HCT116 (cell line): ENCODE results near the gene LIPM. TPM values are rescaled to one million over a fixed set of nuclear protein-coding genes. Genes with fewer than 3 reads are reported as not detected.

ENCODE experiments used
- ATAC-seq: fragments of 200-7000 bp; cut with Tn5 transposase; 2 replicates; pipeline ENCODE4 v1.9.1; 2020; ENCODE audit warnings: mild to moderate bottlenecking, moderate library complexity
- BruUV-seq: library from RNA; stranded (reverse); fragments of 400-500 nt; replicated peaks from 2 replicates; lab custom pipeline; 2021; lab: Mats Ljungman, UMichigan
- CTCF ChIA-PET: fragments of 300-600 bp; sonication (Branson Sonifier 250); formaldehyde crosslinking; loops from one replicate; lab custom pipeline; 2021; ENCODE audit warnings: antibody characterized with exemption; lab: Charles Lee
- POLR2A ChIA-PET: fragments of 300-600, 350-600 bp; sonication (Branson Sonifier 250); formaldehyde crosslinking; loops from one replicate; lab custom pipeline; 2021; ENCODE audit warnings: antibody characterized with exemption; lab: Charles Lee
- RAD21 ChIA-PET, 2 experiments: fragments of 300-600 bp; sonication (Branson Sonifier 250); formaldehyde crosslinking; loops; one replicate each; lab custom pipeline; 2023; ENCODE audit warnings: low total read pairs in 2 of 2; ENCODE audit not compliant: uncharacterized antibody in 2 of 2, unreplicated experiment in 2 of 2, low non-redundant PET in 1 of 2; lab: Charles Lee
- DNase-seq: peaks from one replicate; pipeline ENCODE4 v3.0.0-alpha.2; 2010; ENCODE audit warnings: low read depth, low spot score
- H2AFZ ChIP-seq: fragments of 200-600 bp; shearing (Covaris generic), sonication (generic); 2 replicates; pipeline ENCODE4 v1.6.1; 2017; ENCODE audit warnings: low read depth, mixed run types, mixed read lengths, antibody characterized with exemption, low read length; ENCODE audit not compliant: poor library complexity, severe bottlenecking
- H3K27ac ChIP-seq: 2 replicates; pipeline ENCODE4 v1.5.1; 2012; ENCODE audit warnings: low read depth, low read length
- H3K27me3 ChIP-seq: fragments of 200-600 bp; sonication (generic); 2 replicates; pipeline ENCODE4 v1.6.1; 2016; ENCODE audit warnings: mixed run types, low read length, mixed read lengths; ENCODE audit not compliant: insufficient read depth
- H3K36me3 ChIP-seq, 2 experiments: fragments of 200-500 bp in 1 of 2; fragments of 200-600 bp in 1 of 2; sonication (Bioruptor generic) in 1 of 2; sonication (generic) in 1 of 2; 2 replicates each; pipeline versions ENCODE4 v1.5.1 to v1.6.1; 2014 to 2016; ENCODE audit warnings: low read length in 2 of 2, inconsistent platforms in 1 of 2, mixed read lengths in 1 of 2, mixed run types in 1 of 2; ENCODE audit not compliant: insufficient read depth in 2 of 2, control insufficient read depth in 1 of 2
- H3K4me1 ChIP-seq, 2 experiments: fragments of 200-600 bp in 1 of 2; sonication (generic) in 1 of 2; 2 replicates each; pipeline versions ENCODE4 v1.5.1 to v1.6.1; 2012 to 2017; ENCODE audit warnings: low read length in 2 of 2, inconsistent platforms in 1 of 2, mild to moderate bottlenecking in 1 of 2, mixed read lengths in 1 of 2, mixed run types in 1 of 2, moderate library complexity in 1 of 2; ENCODE audit not compliant: insufficient read depth in 2 of 2, control insufficient read depth in 1 of 2
- H3K4me2 ChIP-seq: fragments of 200-600 bp; sonication (generic); 2 replicates; pipeline ENCODE4 v1.6.1; 2017; ENCODE audit warnings: mixed run types, low read length, mixed read lengths
- H3K4me3 ChIP-seq, 2 experiments: fragments of 200-600 bp in 1 of 2; sonication (generic) in 1 of 2; replicated peaks in 1 of 2; 2 replicates each; pipeline ENCODE4 v1.5.1; 2011 to 2016; ENCODE audit warnings: low read length in 2 of 2, control low read depth in 1 of 2, low read depth in 1 of 2, mild to moderate bottlenecking in 1 of 2, mixed read lengths in 1 of 2, mixed run types in 1 of 2
- H3K79me2 ChIP-seq: fragments of 200-600 bp; sonication (generic); 2 replicates; pipeline ENCODE4 v1.6.1; 2017; ENCODE audit warnings: mild to moderate bottlenecking, mixed run types, low read length, moderate library complexity, mixed read lengths; ENCODE audit not compliant: insufficient read depth
- H3K9ac ChIP-seq: fragments of 200-600 bp; sonication (generic); 2 replicates; pipeline ENCODE4 v1.6.1; 2016; ENCODE audit warnings: low read length, mixed read lengths
- H3K9me2 ChIP-seq: fragments of 200-600 bp; sonication (generic), shearing (Covaris generic); 2 replicates; pipeline ENCODE4 v1.6.1; 2017; ENCODE audit warnings: mixed run types, mild to moderate bottlenecking, moderate library complexity; ENCODE audit not compliant: insufficient read depth
- H3K9me3 ChIP-seq, 2 experiments: fragments of 200-500 bp in 1 of 2; fragments of 200-600 bp in 1 of 2; sonication (Bioruptor generic) in 1 of 2; sonication (generic) in 1 of 2; 2 replicates each; pipeline ENCODE4 v1.6.1; 2014 to 2017; ENCODE audit warnings: low read length in 2 of 2, mixed read lengths in 2 of 2, inconsistent platforms in 1 of 2, low read depth in 1 of 2, mild to moderate bottlenecking in 1 of 2, mixed run types in 1 of 2, moderate library complexity in 1 of 2; ENCODE audit not compliant: control insufficient read depth in 1 of 2, insufficient read depth in 1 of 2
- H4K20me1 ChIP-seq: fragments of 200-600 bp; sonication (generic), shearing (Covaris generic); 2 replicates; pipeline ENCODE4 v1.6.1; 2017; ENCODE audit warnings: mixed run types, mild to moderate bottlenecking, moderate library complexity; ENCODE audit not compliant: insufficient read depth
- ATF3 ChIP-seq: IDR thresholded peaks from 2 replicates; pipeline ENCODE4 v1.6.1; 2012
- ELF1 ChIP-seq: IDR thresholded peaks from 2 replicates; pipeline ENCODE4 v1.6.1; 2012; ENCODE audit warnings: low read depth, borderline replicate concordance
- FOSL1 ChIP-seq: IDR thresholded peaks from 2 replicates; pipeline ENCODE4 v1.6.1; 2012; ENCODE audit warnings: low read depth
- JUND ChIP-seq: IDR thresholded peaks from 2 replicates; pipeline ENCODE4 v1.6.1; 2012
- SIN3A ChIP-seq: IDR thresholded peaks from 2 replicates; pipeline ENCODE4 v1.6.1; 2012; ENCODE audit warnings: low read depth
- intact Hi-C: fragments of 100-400 bp; cut with micrococcal nuclease; formaldehyde crosslinking; loops from 2 replicates; pipeline ENCODE4 v1.10.0; 2022
- total RNA-seq: library from RNA; stranded (reverse); gene quantifications from one replicate; pipeline ENCODE4 v1.2.1, GENCODE V29; 2021; ENCODE audit not compliant: unreplicated experiment
- TF ChIP-seq, protein P1 (sequence below): IDR thresholded peaks from 2 replicates; pipeline ENCODE4 v1.6.1; 2011; ENCODE audit warnings: mild to moderate bottlenecking, low read length, moderate library complexity; ENCODE audit not compliant: insufficient replicate concordance; ENCODE audit errors: extremely low read depth
- TF ChIP-seq, protein P2 (sequence below), 3 experiments: fragments of 200-600 bp in 1 of 3; sonication (generic) in 1 of 3; IDR thresholded peaks in 2 of 3; conservative IDR thresholded peaks in 1 of 3; 2 replicates each; pipeline ENCODE4 v1.5.1; 2012 to 2017; ENCODE audit warnings: low read depth in 2 of 3, low read length in 2 of 3, antibody characterized with exemption in 1 of 3, borderline replicate concordance in 1 of 3, control low read depth in 1 of 3, mild to moderate bottlenecking in 1 of 3, mixed read lengths in 1 of 3, mixed run types in 1 of 3, moderate library complexity in 1 of 3; ENCODE audit not compliant: insufficient read depth in 1 of 3

Gene LIPM
- total RNA-seq, 1 experiment from 2014 or later: not detected

GRCh38 chr10:88805924-88806323 is 3.4 kb downstream of the LIPM start (continued):
- TF ChIP-seq, protein P1, sequence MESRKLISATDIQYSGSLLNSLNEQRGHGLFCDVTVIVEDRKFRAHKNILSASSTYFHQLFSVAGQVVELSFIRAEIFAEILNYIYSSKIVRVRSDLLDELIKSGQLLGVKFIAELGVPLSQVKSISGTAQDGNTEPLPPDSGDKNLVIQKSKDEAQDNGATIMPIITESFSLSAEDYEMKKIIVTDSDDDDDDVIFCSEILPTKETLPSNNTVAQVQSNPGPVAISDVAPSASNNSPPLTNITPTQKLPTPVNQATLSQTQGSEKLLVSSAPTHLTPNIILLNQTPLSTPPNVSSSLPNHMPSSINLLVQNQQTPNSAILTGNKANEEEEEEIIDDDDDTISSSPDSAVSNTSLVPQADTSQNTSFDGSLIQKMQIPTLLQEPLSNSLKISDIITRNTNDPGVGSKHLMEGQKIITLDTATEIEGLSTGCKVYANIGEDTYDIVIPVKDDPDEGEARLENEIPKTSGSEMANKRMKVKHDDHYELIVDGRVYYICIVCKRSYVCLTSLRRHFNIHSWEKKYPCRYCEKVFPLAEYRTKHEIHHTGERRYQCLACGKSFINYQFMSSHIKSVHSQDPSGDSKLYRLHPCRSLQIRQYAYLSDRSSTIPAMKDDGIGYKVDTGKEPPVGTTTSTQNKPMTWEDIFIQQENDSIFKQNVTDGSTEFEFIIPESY: no peak
- TF ChIP-seq FOSL1: no peak
- no peak for TF ChIP-seq SIN3A
- TF ChIP-seq, protein P2, sequence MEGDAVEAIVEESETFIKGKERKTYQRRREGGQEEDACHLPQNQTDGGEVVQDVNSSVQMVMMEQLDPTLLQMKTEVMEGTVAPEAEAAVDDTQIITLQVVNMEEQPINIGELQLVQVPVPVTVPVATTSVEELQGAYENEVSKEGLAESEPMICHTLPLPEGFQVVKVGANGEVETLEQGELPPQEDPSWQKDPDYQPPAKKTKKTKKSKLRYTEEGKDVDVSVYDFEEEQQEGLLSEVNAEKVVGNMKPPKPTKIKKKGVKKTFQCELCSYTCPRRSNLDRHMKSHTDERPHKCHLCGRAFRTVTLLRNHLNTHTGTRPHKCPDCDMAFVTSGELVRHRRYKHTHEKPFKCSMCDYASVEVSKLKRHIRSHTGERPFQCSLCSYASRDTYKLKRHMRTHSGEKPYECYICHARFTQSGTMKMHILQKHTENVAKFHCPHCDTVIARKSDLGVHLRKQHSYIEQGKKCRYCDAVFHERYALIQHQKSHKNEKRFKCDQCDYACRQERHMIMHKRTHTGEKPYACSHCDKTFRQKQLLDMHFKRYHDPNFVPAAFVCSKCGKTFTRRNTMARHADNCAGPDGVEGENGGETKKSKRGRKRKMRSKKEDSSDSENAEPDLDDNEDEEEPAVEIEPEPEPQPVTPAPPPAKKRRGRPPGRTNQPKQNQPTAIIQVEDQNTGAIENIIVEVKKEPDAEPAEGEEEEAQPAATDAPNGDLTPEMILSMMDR (IDR thresholded peaks at IDR 0.05 in 2 of 3, conservative IDR thresholded peaks at IDR 0.05 in 1 of 3; ENCODE audit: borderline replicate concordance in 1 of 3, insufficient read depth in 1 of 3, low read depth in 2 of 3, low read length in 2 of 3): no peak

DNA sequence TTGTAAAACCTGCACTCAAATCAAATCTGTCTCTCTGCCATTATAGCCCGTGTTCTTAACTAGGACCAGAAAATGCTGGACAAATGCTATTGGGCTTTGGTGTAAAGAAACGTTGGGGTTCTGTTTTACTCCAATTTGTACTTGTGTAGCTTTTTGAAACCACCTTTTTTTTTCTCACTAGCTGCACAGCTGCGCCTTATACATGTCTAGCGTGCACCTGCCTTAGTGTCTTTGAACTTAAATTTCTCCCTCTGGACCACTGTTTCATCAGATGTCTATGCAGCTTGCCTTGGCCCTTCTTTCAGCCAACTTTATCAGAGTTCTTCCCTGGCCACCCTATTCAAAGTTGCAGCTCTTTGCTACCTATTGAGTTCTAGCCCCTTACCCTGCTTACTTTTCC is 7.1 kb downstream of the LIPM start:
- ChIA-PET POLR2A (no interaction called here), RAD21 (no interaction called here), CTCF (interaction anchor here (1.5 to 3.5 kb wide), 3 partner anchors 12 to 245 kb away, joined by 3 to 26 read pairs (median 9); no protein-coding TSS in a partner anchor)
- Histone ChIP-seq H3K9me2 (no peaks in the 10 kb centered on the region), H3K9me3 (no peaks in the 10 kb centered on the region), H3K27ac (no peak overlapping the region), H3K4me1 (no peaks in the 10 kb centered on the region), H3K27me3 (no peaks in the 10 kb centered on the region), H3K79me2 (no peaks in the 10 kb centered on the region), H3K9ac (no peak overlapping the region), H4K20me1 (no peaks in the 10 kb centered on the region), H2AFZ (peak overlapping the region; percentile 32), H3K4me2 (no peak overlapping the region), H3K36me3 (no peaks in the 10 kb centered on the region), H3K4me3 (no peak overlapping the region)
- intact Hi-C loops: loop anchor here (1.0 to 5.0 kb wide), 3 partner anchors 121 to 244 kb away; partner anchors contain the start of gene RNLS
- DNase-seq (no peak), ATAC-seq (no peak)
- TF ChIP-seq JUND: no peak
- TF ChIP-seq ATF3: no peak
- no peak for TF ChIP-seq ELF1
- BruUV-seq: no TSS peak
